CD4-positive, alpha-beta T cell (primary cell): ENCODE results near the gene TBRG4. TPM values are rescaled to one million over a fixed set of nuclear protein-coding genes. Genes with fewer than 3 reads are reported as not detected.

Experiments
- ATAC-seq: fragments of 200-7000 bp; cut with Tn5 transposase; one replicate; pipeline ENCODE4 v1.10.0; 2022; ENCODE audit warnings: mild to moderate bottlenecking; ENCODE audit not compliant: poor library complexity
- CTCF ChIA-PET: fragments of 350-600 bp; sonication (Branson Sonifier 250); formaldehyde crosslinking; loops from one replicate; lab custom pipeline; 2021; ENCODE audit warnings: antibody characterized with exemption, inconsistent platforms; lab: Charles Lee
- POLR2A ChIA-PET: fragments of 350-600 bp; sonication (Branson Sonifier 250); formaldehyde crosslinking; loops from one replicate; lab custom pipeline; 2021; ENCODE audit warnings: antibody characterized with exemption, inconsistent platforms; lab: Charles Lee
- DNase-seq, 14 experiments: peaks; one replicate each; pipeline ENCODE4 v3.0.0-alpha.2; 2013 to 2020; ENCODE audit warnings: mixed read lengths in 2 of 14
- H3K27ac ChIP-seq, 2 donors: one replicate each; pipeline versions ENCODE4 v1.5.1 to v1.7.0; 2013; ENCODE audit warnings: low read length in 2 of 2, low read depth in 1 of 2, mild to moderate bottlenecking in 1 of 2
- H3K27me3 ChIP-seq, 2 experiments: 1 replicate in 1 of 2; 2 replicates in 1 of 2; pipeline versions ENCODE4 v1.6.1 to v1.7.0; 2013; ENCODE audit warnings: low read length in 2 of 2, control low read depth in 1 of 2, mild to moderate bottlenecking in 1 of 2, moderate library complexity in 1 of 2; ENCODE audit not compliant: insufficient read depth in 2 of 2, control insufficient read depth in 1 of 2
- H3K36me3 ChIP-seq: one replicate; pipeline ENCODE4 v1.6.1; 2013; ENCODE audit warnings: low read length, control low read depth; ENCODE audit not compliant: insufficient read depth
- H3K4me1 ChIP-seq: one replicate; pipeline ENCODE4 v1.6.1; 2013; ENCODE audit warnings: low read length, control low read depth; ENCODE audit not compliant: insufficient read depth
- H3K4me3 ChIP-seq: one replicate; pipeline ENCODE4 v1.5.1; 2013; ENCODE audit warnings: mild to moderate bottlenecking, low read length, moderate library complexity
- H3K9me3 ChIP-seq, 2 experiments: 1 replicate in 1 of 2; 2 replicates in 1 of 2; pipeline versions ENCODE4 v1.6.1 to v1.7.0; 2013; ENCODE audit warnings: low read length in 2 of 2, mild to moderate bottlenecking in 2 of 2, control low read depth in 1 of 2, moderate library complexity in 1 of 2; ENCODE audit not compliant: control insufficient read depth in 1 of 2, insufficient read depth in 1 of 2
- H3K27ac Mint-ChIP-seq: one replicate; pipeline ENCODE4 v1.8.0; 2020; ENCODE audit warnings: mixed read lengths
- H3K27me3 Mint-ChIP-seq: one replicate; pipeline ENCODE4 v1.8.0; 2021; ENCODE audit warnings: mixed read lengths
- H3K36me3 Mint-ChIP-seq: one replicate; pipeline ENCODE4 v1.8.0; 2021; ENCODE audit warnings: low read depth, mixed read lengths
- H3K4me1 Mint-ChIP-seq: one replicate; pipeline ENCODE4 v1.8.0; 2021; ENCODE audit warnings: low read depth, mixed read lengths
- H3K4me3 Mint-ChIP-seq: one replicate; pipeline ENCODE4 v1.8.0; 2020; ENCODE audit warnings: mild to moderate bottlenecking, mixed read lengths
- H3K9me3 Mint-ChIP-seq: one replicate; pipeline ENCODE4 v1.8.0; 2020; ENCODE audit warnings: mixed read lengths
- CTCF ChIP-seq: fragments of 200-600 bp; IDR thresholded peaks from one replicate; pipeline ENCODE4 v1.8.0; 2022; ENCODE audit warnings: antibody characterized with exemption, mild to moderate bottlenecking
- intact Hi-C, 2 experiments: fragments of 100-400 bp; cut with DNase I in 1 of 2; cut with micrococcal nuclease in 1 of 2; formaldehyde crosslinking; loops; one replicate each; pipeline versions ENCODE4 v1.15.1 to v1.9.0; 2023 to 2025; cut with DNase I, micrococcal nuclease
- total RNA-seq, 174 experiments: library from RNA in 2 of 174; stranded (reverse) in 2 of 174; gene quantifications; one replicate each; pipeline ENCODE4 v1.2.3 and lab custom pipeline; 2021 to 2026

TBRG4 gene
- total RNA-seq, 2 experiments from 2014 or later: 104 to 105 TPM

- H3K4me1 ChIP-seq: peaks cover 32% of the 10 kb centered on the region
- H3K9me3 Mint-ChIP-seq: no peaks in the 10 kb centered on the region
- H3K36me3 Mint-ChIP-seq: peaks cover 98% of the 10 kb centered on the region
- no peaks in the 10 kb centered on the region for H3K27me3 Mint-ChIP-seq
- H3K27me3 ChIP-seq: no peaks in the 10 kb centered on the region
- peaks cover 31% of the 10 kb centered on the region for H3K4me1 Mint-ChIP-seq
- no peaks in the 10 kb centered on the region for H3K9me3 ChIP-seq
- H3K36me3 ChIP-seq: peaks cover 99% of the 10 kb centered on the region
- intact Hi-C loops: no loop called here
- H3K4me3 Mint-ChIP-seq: no peak overlapping the region
- H3K4me3 ChIP-seq: no peak overlapping the region
- ATAC-seq (no peak), DNase-seq (no peak)
- ChIA-PET CTCF (no interaction called here), POLR2A (interaction anchor here (1.0 to 1.3 kb wide), 3 partner anchors 9 to 41 kb away, joined by 3 to 4 read pairs (median 3); no protein-coding TSS in a partner anchor)
- peak overlapping the region; percentile 42 for H3K27ac Mint-ChIP-seq
- TF ChIP-seq CTCF: no peak
- no peak overlapping the region for H3K27ac ChIP-seq
Measured at GRCh38 chr7:45068236-45069023, 43.1 kb downstream of the TBRG4 start.

GRCh38 chr7:45067582-45067981 is 43.9 kb downstream of the TBRG4 start:
- intact Hi-C loops: no loop called here
- Mint-ChIP-seq H3K27ac (no peak overlapping the region), H3K27me3 (no peaks in the 10 kb centered on the region), H3K9me3 (no peaks in the 10 kb centered on the region), H3K4me1 (peaks cover 31% of the 10 kb centered on the region), H3K36me3 (peaks cover 97% of the 10 kb centered on the region), H3K4me3 (no peak overlapping the region)
- TF ChIP-seq CTCF: no peak
- H3K36me3 ChIP-seq: peaks cover 99% of the 10 kb centered on the region
- ChIA-PET CTCF (no interaction called here), POLR2A (no interaction called here)
- no peaks in the 10 kb centered on the region for H3K9me3 ChIP-seq
- no peak overlapping the region for H3K27ac ChIP-seq
- no peak overlapping the region for H3K4me3 ChIP-seq
- H3K4me1 ChIP-seq: peaks cover 32% of the 10 kb centered on the region
- no peaks in the 10 kb centered on the region for H3K27me3 ChIP-seq
- ATAC-seq (no peak), DNase-seq (no peak)

- H3K36me3 ChIP-seq: peaks cover 99% of the 10 kb centered on the region
- no peaks in the 10 kb centered on the region for H3K27me3 ChIP-seq
- no peak for DNase-seq
- Mint-ChIP-seq H3K4me1 (peaks cover 40% of the 10 kb centered on the region), H3K36me3 (peaks cover 97% of the 10 kb centered on the region), H3K9me3 (no peaks in the 10 kb centered on the region), H3K27ac (peak overlapping the region; percentile 55), H3K4me3 (no peak overlapping the region), H3K27me3 (no peaks in the 10 kb centered on the region)
- H3K9me3 ChIP-seq: no peaks in the 10 kb centered on the region
- H3K27ac ChIP-seq: no peak overlapping the region
- ChIA-PET CTCF (interaction anchor here (0.6 to 1.5 kb wide), 2 partner anchors 93 to 330 kb away, joined by 3 to 4 read pairs; no protein-coding TSS in a partner anchor), POLR2A (interaction anchor here (0.7 to 2.0 kb wide), 2 partner anchors 92 to 184 kb away, joined by 4 to 5 read pairs; no protein-coding TSS in a partner anchor)
- H3K4me1 ChIP-seq: peaks cover 42% of the 10 kb centered on the region
- TF ChIP-seq CTCF: no peak
- no peak for ATAC-seq
- intact Hi-C loops: no loop called here
- no peak overlapping the region for H3K4me3 ChIP-seq
Measured at GRCh38 chr7:45066409-45066808, 45.1 kb downstream of the TBRG4 start.
